ENCODE results near the gene CCDC102A. TPM values are rescaled to one million over a fixed set of nuclear protein-coding genes. Genes with fewer than 3 reads are reported as not detected.

Gene CCDC102A
- total RNA-seq, 4 donors from 2014 or later, result 24.4 to 56.6 (median 35.7) TPM

DNA sequence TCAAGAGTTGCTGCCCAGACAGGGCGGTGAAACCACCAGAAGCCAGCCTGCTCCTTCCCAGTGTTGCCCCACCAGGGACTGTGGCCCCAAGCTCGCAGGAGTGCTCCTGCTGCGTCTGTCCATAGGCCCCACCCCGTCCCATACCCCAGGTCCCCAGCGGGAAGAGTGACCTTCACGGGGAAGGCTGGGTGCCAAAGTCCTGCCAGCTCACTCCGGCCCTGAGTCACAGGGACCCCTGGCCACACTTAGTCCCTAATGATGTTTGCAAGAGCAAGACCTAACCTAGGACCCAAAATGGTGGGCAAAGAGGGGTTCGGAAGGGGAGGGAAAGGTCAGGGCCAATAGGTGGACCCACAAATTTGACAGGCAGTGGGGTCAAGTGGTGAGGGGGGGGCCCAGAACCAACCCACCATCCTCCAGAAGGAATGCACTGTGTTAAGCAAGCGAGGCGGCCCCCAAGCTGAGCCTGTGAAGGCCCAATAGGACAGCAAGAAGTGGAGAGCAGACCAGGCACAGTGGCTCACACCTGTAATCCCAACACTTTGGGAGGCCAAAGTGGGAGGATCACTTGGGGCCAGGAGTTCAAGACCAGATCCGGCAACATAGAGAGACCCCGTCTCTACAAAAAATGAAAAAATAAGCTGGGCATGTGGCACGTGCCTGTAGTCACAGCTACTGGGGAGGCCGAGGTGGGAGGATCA lies 53.4 kb downstream of the CCDC102A start:
- H3K9me3 ChIP-seq, result no peaks in the 10 kb centered on the region
- H3K27me3 ChIP-seq, result no peaks in the 10 kb centered on the region
- peaks cover 0 to 62% (median 24%) of the 10 kb centered on the region in 3 donors for H3K4me1 ChIP-seq
- H3K4me3 ChIP-seq, result no peak overlapping the region
- peaks cover 0 to under 1% of the 10 kb centered on the region in 2 donors for H3K36me3 ChIP-seq
- H3K27ac ChIP-seq, result no peak overlapping the region
- no peak for ATAC-seq
- TF ChIP-seq POLR2A (IDR thresholded peaks at IDR 0.05) (no peak), EP300 (IDR thresholded peaks at IDR 0.05) (no peak), POLR2AphosphoS5 (IDR thresholded peaks at IDR 0.05) (no peak)
- TF ChIP-seq, protein P1, sequence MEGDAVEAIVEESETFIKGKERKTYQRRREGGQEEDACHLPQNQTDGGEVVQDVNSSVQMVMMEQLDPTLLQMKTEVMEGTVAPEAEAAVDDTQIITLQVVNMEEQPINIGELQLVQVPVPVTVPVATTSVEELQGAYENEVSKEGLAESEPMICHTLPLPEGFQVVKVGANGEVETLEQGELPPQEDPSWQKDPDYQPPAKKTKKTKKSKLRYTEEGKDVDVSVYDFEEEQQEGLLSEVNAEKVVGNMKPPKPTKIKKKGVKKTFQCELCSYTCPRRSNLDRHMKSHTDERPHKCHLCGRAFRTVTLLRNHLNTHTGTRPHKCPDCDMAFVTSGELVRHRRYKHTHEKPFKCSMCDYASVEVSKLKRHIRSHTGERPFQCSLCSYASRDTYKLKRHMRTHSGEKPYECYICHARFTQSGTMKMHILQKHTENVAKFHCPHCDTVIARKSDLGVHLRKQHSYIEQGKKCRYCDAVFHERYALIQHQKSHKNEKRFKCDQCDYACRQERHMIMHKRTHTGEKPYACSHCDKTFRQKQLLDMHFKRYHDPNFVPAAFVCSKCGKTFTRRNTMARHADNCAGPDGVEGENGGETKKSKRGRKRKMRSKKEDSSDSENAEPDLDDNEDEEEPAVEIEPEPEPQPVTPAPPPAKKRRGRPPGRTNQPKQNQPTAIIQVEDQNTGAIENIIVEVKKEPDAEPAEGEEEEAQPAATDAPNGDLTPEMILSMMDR (IDR thresholded peaks at IDR 0.05), result no peak
- 83% methylated on average over 4 of the region's 14 CpGs; no CpG with 5 or more reads in 1 of the 2 donors for WGBS, 2 donors (ENCODE audit: low coverage in 1 of 2)

- TF ChIP-seq EP300 (IDR thresholded peaks at IDR 0.05) (no peak), POLR2AphosphoS5 (IDR thresholded peaks at IDR 0.05) (no peak)
- ATAC-seq, result no peak
- 83% methylated on average over 2 of the region's 4 CpGs; no CpG with 5 or more reads in 1 of the 2 donors for WGBS, 2 donors (ENCODE audit: low coverage in 1 of 2)
- H3K4me1 ChIP-seq, result peaks cover 0 to 69% (median 30%) of the 10 kb centered on the region in 3 donors
- H3K27me3 ChIP-seq, result no peaks in the 10 kb centered on the region
- peaks cover 0 to 4% of the 10 kb centered on the region in 2 donors for H3K36me3 ChIP-seq
- H3K4me3 ChIP-seq, result no peak overlapping the region
- no peaks in the 10 kb centered on the region for H3K9me3 ChIP-seq
- H3K27ac ChIP-seq, result peak overlapping the region in 1 of 4 donors; percentile 50
Observed at GRCh38 chr16:57481421-57481820, 55.0 kb downstream of the CCDC102A start.

GRCh38 chr16:57480754-57481230 lies 55.6 kb downstream of the CCDC102A start:
- no peak for ATAC-seq
- WGBS, 2 donors (ENCODE audit: low coverage in 1 of 2), result 17% methylated on average over 1 of the region's 6 CpGs; no CpG with 5 or more reads in 1 of the 2 donors
- peaks cover 0 to 4% of the 10 kb centered on the region in 2 donors for H3K36me3 ChIP-seq
- TF ChIP-seq, protein P1 (IDR thresholded peaks at IDR 0.05), result no peak
- no peak for TF ChIP-seq POLR2AphosphoS5 (IDR thresholded peaks at IDR 0.05)
- no peak for TF ChIP-seq POLR2A (IDR thresholded peaks at IDR 0.05)
- TF ChIP-seq EP300 (IDR thresholded peaks at IDR 0.05), result no peak
- no peaks in the 10 kb centered on the region for H3K9me3 ChIP-seq
- peaks cover 0 to 71% (median 30%) of the 10 kb centered on the region in 3 donors for H3K4me1 ChIP-seq
- no peak overlapping the region for H3K4me3 ChIP-seq
- H3K27me3 ChIP-seq, result no peaks in the 10 kb centered on the region
- H3K27ac ChIP-seq, result peak overlapping the region in 3 of 4 donors; percentile 31 to 50 (median 45)

GRCh38 chr16:57479976-57480753 lies 56.2 kb downstream of the CCDC102A start:
- no peaks in the 10 kb centered on the region for H3K9me3 ChIP-seq
- ATAC-seq, result peak; percentile 78
- H3K27ac ChIP-seq, result peak overlapping the region in 3 of 4 donors; percentile 31 to 50 (median 45)
- WGBS, 2 donors (ENCODE audit: low coverage in 1 of 2), result 30 to 49% methylated on average over 2 to 3 of the region's 15 CpGs
- peaks cover 0 to 6% of the 10 kb centered on the region in 2 donors for H3K36me3 ChIP-seq
- H3K27me3 ChIP-seq, result no peaks in the 10 kb centered on the region
- peaks cover 0 to 68% (median 23%) of the 10 kb centered on the region in 3 donors for H3K4me1 ChIP-seq
- no peak for TF ChIP-seq POLR2AphosphoS5 (IDR thresholded peaks at IDR 0.05)
- TF ChIP-seq, protein P1 (IDR thresholded peaks at IDR 0.05), result no peak
- TF ChIP-seq EP300 (IDR thresholded peaks at IDR 0.05), result no peak
- TF ChIP-seq POLR2A (IDR thresholded peaks at IDR 0.05), result no peak
- peak overlapping the region in 1 of 2 donors; percentile 49 for H3K4me3 ChIP-seq

Measured in gastroesophageal sphincter (tissue), 4 donors.